ENCODE data around the gene MBNL1. TPM values are rescaled to one million over a fixed set of nuclear protein-coding genes. Genes with fewer than 3 reads are reported as not detected.

Gene MBNL1
- total and polyA plus RNA-seq, 2 of the 4 experiments (the other 2 are of a cell fraction) = 127 to 664 TPM

- H3K27me3 ChIP-seq (ENCODE audit: control insufficient read depth, insufficient read depth, low read length) = no peaks in the 10 kb centered on the region
- peak; percentile 28 for ATAC-seq (ENCODE audit: low read depth)
- CTCF ChIA-PET = interaction anchor here (0.6 kb wide), 1 partner anchor 96 kb away, joined by 3 read pairs; no protein-coding TSS in a partner anchor
Measured at GRCh38 chr3:152291649-152292066, 22.9 kb downstream of the MBNL1 start.

More at GRCh38 chr3:152291649-152292066, 22.9 kb downstream of the MBNL1 start:
- dilution Hi-C loops (cut with HindIII; ENCODE audit: low sequenced_read_pairs, unreplicated experiment) (no loop called here), intact Hi-C loops (cut with micrococcal nuclease) (no loop called here), in situ Hi-C loops (cut with MboI; ENCODE audit: low sequenced_read_pairs) (no loop called here)
- TF ChIP-seq CHD1 (IDR thresholded peaks at IDR 0.05; ENCODE audit: low read depth, low read length) (no peak), MXI1 (IDR thresholded peaks at IDR 0.05; ENCODE audit: borderline replicate concordance, low read depth, low read length) (no peak), POLR2A (IDR thresholded peaks at IDR 0.05; ENCODE audit: low read depth, low read length) (no peak), FOS (IDR thresholded peaks at IDR 0.05; ENCODE audit: low read depth, low read length) (no peak), CEBPB (IDR thresholded peaks at IDR 0.05; ENCODE audit: low read depth, low read length) (no peak), SMC3 (IDR thresholded peaks at IDR 0.05; ENCODE audit: low read depth, low read length) (no peak), RCOR1 (IDR thresholded peaks at IDR 0.05; ENCODE audit: insufficient replicate concordance, low read length) (no peak), MAZ (IDR thresholded peaks at IDR 0.05; ENCODE audit: borderline replicate concordance, low read depth, low read length) (no peak), CTCF (conservative IDR thresholded peaks at IDR 0.05; ENCODE audit: low read depth, low read length) (no peak), RFX5 (IDR thresholded peaks at IDR 0.05; ENCODE audit: low read depth, low read length) (no peak), MAFK (IDR thresholded peaks at IDR 0.05; ENCODE audit: low read depth, low read length) (no peak)
- Histone ChIP-seq H3K4ac (ENCODE audit: low read depth, low read length) (no peak overlapping the region), H4K20me1 (ENCODE audit: insufficient read depth, low read length) (peaks cover 63% of the 10 kb centered on the region), H3K9ac (ENCODE audit: low read depth, low read length) (no peak overlapping the region), H3K18ac (ENCODE audit: low read depth, low read length) (no peak overlapping the region; the same call in 1 of the 2 replicates), H3K4me3 (ENCODE audit: insufficient read depth, low read depth, low read length) (no peak overlapping the region), H2BK20ac (ENCODE audit: low read depth, low read length) (no peak overlapping the region), H3K27ac (ENCODE audit: insufficient read depth, low read length) (no peak overlapping the region), H2BK120ac (ENCODE audit: low read depth, low read length) (no peak overlapping the region), H3K4me1 (ENCODE audit: control insufficient read depth, insufficient read depth, low read length) (peaks cover 9% of the 10 kb centered on the region; the same call in 1 of the 2 replicates), H4K91ac (ENCODE audit: insufficient read depth, low read depth, low read length) (no peak overlapping the region), H3K79me1 (ENCODE audit: low read depth in 1 of 2, low read length in 2 of 2) (peaks cover 0 to 39% of the 10 kb centered on the region in 2 experiments; a peak in 2 of 4 replicates), H2AK9ac (replicated peaks; ENCODE audit: low read depth, low read length, poor library complexity) (no peak overlapping the region), H3K23ac (ENCODE audit: low read depth, low read length) (no peak overlapping the region), H3K9me3 (ENCODE audit: control insufficient read depth, insufficient read depth, low read length) (no peaks in the 10 kb centered on the region), H2BK5ac (ENCODE audit: low read depth, low read length, poor library complexity, severe bottlenecking) (peak overlapping the region; percentile 3), H2AK5ac (ENCODE audit: low read depth, low read length) (no peak overlapping the region), H2AFZ (replicated peaks; ENCODE audit: low read length, poor library complexity) (no peak overlapping the region), H3K9me1 (ENCODE audit: insufficient read depth, low read length) (peaks cover 20% of the 10 kb centered on the region), H3K4me2 (ENCODE audit: low read depth, low read length) (no peak overlapping the region), H4K5ac (ENCODE audit: low read depth, low read length) (no peak overlapping the region), H4K8ac (ENCODE audit: low read depth in 2 of 2, low read length in 2 of 2) (no peak overlapping the region), H3K36me3 (ENCODE audit: control insufficient read depth, insufficient read depth, low read length) (no peaks in the 10 kb centered on the region; the same call in 1 of the 2 replicates), H3K14ac (replicated peaks; ENCODE audit: low read depth, low read length) (no peak overlapping the region), H3K56ac (ENCODE audit: extremely low read depth, insufficient read depth, low read length) (no peak overlapping the region), H2BK15ac (ENCODE audit: low read depth, low read length) (no peak overlapping the region)
- BruUV-seq (replicated peaks) = no TSS peak
- POLR2A ChIA-PET (ENCODE audit: unreplicated experiment) = no interaction called here
- DNase-seq = peak; percentile 57
- no CpG with 5 or more reads among the region's 4 CpGs for WGBS, 2 experiments (ENCODE audit: extremely low coverage in 2 of 2, insufficient read length in 1 of 2)
